ENCODE results near the gene CYP27B1. TPM values are rescaled to one million over a fixed set of nuclear protein-coding genes. Genes with fewer than 3 reads are reported as not detected.

CYP27B1 gene
- total and polyA plus RNA-seq, 10 of the 15 experiments (the other 5 are each of a cell fraction or from before 2014, with no cell fraction given): 0.10 to 2.7 (median 1.1) TPM

GRCh38 chr12:57734591-57734990 lies 32.3 kb downstream of the CYP27B1 start (continued):
- TF ChIP-seq POLR2AphosphoS2 (IDR thresholded peaks at IDR 0.05; ENCODE audit: low read depth, low read length) (no peak), EZH2 (IDR thresholded peaks at IDR 0.05; ENCODE audit: borderline replicate concordance, control insufficient read depth, low read depth, low read length) (no peak), HCFC1 (IDR thresholded peaks at IDR 0.05; ENCODE audit: low read length) (no peak), ZBTB33 (IDR thresholded peaks at IDR 0.05) (no peak), SRF (IDR thresholded peaks at IDR 0.05; ENCODE audit: low read depth in 2 of 2, low read length in 2 of 2) (no peak), ZNF217 (IDR thresholded peaks at IDR 0.05) (no peak)

- no peaks in the 10 kb centered on the region for H3K4me1 ChIP-seq (ENCODE audit: control insufficient read depth, insufficient read depth, low read length)
- WGBS (ENCODE audit: insufficient coverage, insufficient replicate concordance, low lambda C conversion rate, missing lambda C conversion rate): 98% methylated on average over 6 of the region's 6 CpGs
Measured at GRCh38 chr12:57733928-57734327, 33.0 kb downstream of the CYP27B1 start.

More at GRCh38 chr12:57733928-57734327, 33.0 kb downstream of the CYP27B1 start:
- Histone ChIP-seq H3K4me3 (no peak overlapping the region), H3K9me3 (replicated peaks; ENCODE audit: control insufficient read depth, insufficient read depth, low read length) (no peaks in the 10 kb centered on the region), H3K36me3 (ENCODE audit: control insufficient read depth in 2 of 2, insufficient read depth in 2 of 2, low read length in 1 of 2) (peaks cover 4 to 12% of the 10 kb centered on the region in 2 experiments), H3K9ac (ENCODE audit: control insufficient read depth, insufficient read depth, low read length) (no peak overlapping the region), H3K4me2 (ENCODE audit: control insufficient read depth, insufficient read depth) (no peak overlapping the region), H4K20me1 (ENCODE audit: control insufficient read depth, insufficient read depth) (no peaks in the 10 kb centered on the region), H2AFZ (ENCODE audit: control insufficient read depth, low read depth, low read length) (no peak overlapping the region), H3K27ac (ENCODE audit: control insufficient read depth, insufficient read depth) (no peak overlapping the region), H3K79me2 (ENCODE audit: control insufficient read depth, insufficient read depth, low read length) (no peaks in the 10 kb centered on the region), H3K27me3 (replicated peaks in 1 of 2; ENCODE audit: control insufficient read depth in 2 of 2, insufficient read depth in 2 of 2, low read length in 1 of 2) (no peaks in the 10 kb centered on the region)
- intact Hi-C loops (cut with micrococcal nuclease; ENCODE audit: unreplicated experiment): no loop called here
- ATAC-seq (no peak), DNase-seq (ENCODE audit: low read depth, low spot score) (no peak), FAIRE-seq (no peak)
- POLR2A ChIA-PET: interaction anchor here (0.6 kb wide), 1 partner anchor 12 kb away, joined by 3 read pairs; no protein-coding TSS in a partner anchor
- in situ Hi-C loops (cut with MboI): no loop called here
- RAD21 ChIA-PET (ENCODE audit: unreplicated experiment): no interaction called here
- no peak for TF ChIP-seq MTA2 (IDR thresholded peaks at IDR 0.05; ENCODE audit: low read depth)
- no peak for TF ChIP-seq SPI1 (IDR thresholded peaks at IDR 0.05; ENCODE audit: borderline replicate concordance, insufficient read depth, low read depth, low read length)
- TF ChIP-seq PKNOX1 (IDR thresholded peaks at IDR 0.05): no peak
- no peak for TF ChIP-seq ELK1 (IDR thresholded peaks at IDR 0.05; ENCODE audit: low read depth, low read length)
- BruUV-seq (replicated peaks): no TSS peak
- SMC1A ChIA-PET (ENCODE audit: uncharacterized antibody, unreplicated experiment): no interaction called here
- CTCF ChIA-PET: no interaction called here

All from GM12878 (cell line).